ENCODE measurements around the gene CLK3. TPM values are rescaled to one million over a fixed set of nuclear protein-coding genes. Genes with fewer than 3 reads are reported as not detected.
"Not testable (repeated sequence)": the region's sequence is repeated elsewhere in the genome, so short reads cannot be mapped to it uniquely, and the experiment has no call there.

CLK3 gene
- 10 to 100 TPM in 11 of 12 donors, not detected in 1; 36.9 to 72.4 (median 45.4) TPM for polyA plus RNA-seq (ENCODE audit: insufficient read length in 12 of 12)
- long read RNA-seq, donor 1, transcript CLK3-222 (1 exons, 958 nt) = major isoform, 13 of 28 reads
- long read RNA-seq, donor 1, transcript CLK3-202 (13 exons, 2,621 nt) = minor isoform, 7 of 28 reads
- long read RNA-seq, donor 1, partial matches to known transcripts = 6 of 28 reads
- long read RNA-seq, donor 1, other reads (novel, unspliced or antisense) = 0 of 28 reads
- long read RNA-seq, donor 2, transcript CLK3-202 (13 exons, 2,621 nt) = major isoform, 10 of 14 reads
- long read RNA-seq, donor 2, partial matches to known transcripts = 0 of 14 reads
- long read RNA-seq, donor 2, other reads (novel, unspliced or antisense) = 0 of 14 reads
- long read RNA-seq, donor 3, partial matches to known transcripts = 0 of 4 reads
- long read RNA-seq, donor 3, other reads (novel, unspliced or antisense) = 0 of 4 reads
- long read RNA-seq, donor 4, partial matches to known transcripts = 0 of 4 reads
- long read RNA-seq, donor 4, other reads (novel, unspliced or antisense) = 0 of 4 reads
- long read RNA-seq, donor 5, partial matches to known transcripts = 0 of 6 reads
- long read RNA-seq, donor 5, other reads (novel, unspliced or antisense) = 0 of 6 reads
- long read RNA-seq, donor 6, transcript CLK3-222 (1 exons, 958 nt) = major isoform, 5 of 8 reads
- long read RNA-seq, donor 6, partial matches to known transcripts = 0 of 8 reads
- long read RNA-seq, donor 6, other reads (novel, unspliced or antisense) = 0 of 8 reads
- long read RNA-seq, donor 7, transcript CLK3-202 (13 exons, 2,621 nt) = major isoform, 5 of 6 reads
- long read RNA-seq, donor 7, partial matches to known transcripts = 0 of 6 reads
- long read RNA-seq, donor 7, other reads (novel, unspliced or antisense) = 0 of 6 reads
- long read RNA-seq, donor 8, transcript CLK3-202 (13 exons, 2,621 nt) = major isoform, 5 of 11 reads
- long read RNA-seq, donor 8, partial matches to known transcripts = 0 of 11 reads
- long read RNA-seq, donor 8, other reads (novel, unspliced or antisense) = 0 of 11 reads
- long read RNA-seq, donor 9, partial matches to known transcripts = 0 of 4 reads
- long read RNA-seq, donor 9, other reads (novel, unspliced or antisense) = 0 of 4 reads
- long read RNA-seq, donor 10, partial matches to known transcripts = 0 of 8 reads
- long read RNA-seq, donor 10, other reads (novel, unspliced or antisense) = 0 of 8 reads
- long read RNA-seq, donor 11, transcript CLK3-202 (13 exons, 2,621 nt) = major isoform, 6 of 18 reads
- long read RNA-seq, donor 11, partial matches to known transcripts = 0 of 18 reads
- long read RNA-seq, donor 11, other reads (novel, unspliced or antisense) = 8 of 18 reads

DNA sequence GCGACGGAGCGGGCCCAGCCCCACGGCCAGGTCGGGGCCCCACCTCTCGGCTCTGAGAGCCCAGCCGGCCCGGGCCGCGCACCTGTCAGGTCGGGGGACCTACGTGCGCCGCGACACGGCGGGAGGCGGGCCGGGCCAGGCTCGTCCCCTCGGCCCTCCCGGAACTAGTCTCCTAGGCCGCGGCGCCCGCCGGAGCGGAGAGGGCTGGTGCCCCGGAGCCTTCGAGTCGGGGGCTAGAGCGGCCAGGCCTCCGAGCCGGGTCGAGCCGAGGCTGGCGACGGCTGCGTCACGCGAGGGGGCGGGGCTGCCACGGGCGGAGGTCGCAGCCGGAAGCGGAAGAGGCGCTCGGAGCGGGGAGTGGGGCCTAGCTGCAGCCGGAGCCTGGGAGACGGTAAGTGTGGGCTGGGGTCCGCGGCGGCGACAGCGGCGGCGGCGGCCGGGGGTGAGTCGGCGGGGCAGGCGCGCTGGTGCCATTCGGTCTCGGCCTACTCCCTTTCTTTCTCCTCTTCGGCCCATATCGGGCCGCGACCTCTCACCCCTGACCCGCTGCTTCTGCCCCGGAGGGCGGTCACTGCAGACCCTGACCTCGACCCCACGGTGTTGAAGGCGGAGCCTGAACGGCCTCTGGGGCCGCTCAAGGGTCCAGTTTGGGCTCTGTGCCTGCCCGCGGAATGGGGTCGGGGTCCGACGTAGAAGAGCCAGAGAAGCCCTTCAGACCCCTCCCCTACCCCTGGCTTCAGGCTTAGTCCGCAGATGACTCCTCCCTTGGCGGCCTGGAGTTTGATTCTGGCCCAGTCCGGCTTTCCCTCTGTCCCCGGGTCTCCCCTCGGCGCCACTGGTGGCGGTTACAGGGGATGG is at the start of gene CLK3:
Gene CLK3, plus strand, starts transcription at position 329 of the 858 bp plus-strand sequence. CDS start 3,361 bp downstream, outside the sequence.
- peak; percentile 93 for DNase-seq

DNA sequence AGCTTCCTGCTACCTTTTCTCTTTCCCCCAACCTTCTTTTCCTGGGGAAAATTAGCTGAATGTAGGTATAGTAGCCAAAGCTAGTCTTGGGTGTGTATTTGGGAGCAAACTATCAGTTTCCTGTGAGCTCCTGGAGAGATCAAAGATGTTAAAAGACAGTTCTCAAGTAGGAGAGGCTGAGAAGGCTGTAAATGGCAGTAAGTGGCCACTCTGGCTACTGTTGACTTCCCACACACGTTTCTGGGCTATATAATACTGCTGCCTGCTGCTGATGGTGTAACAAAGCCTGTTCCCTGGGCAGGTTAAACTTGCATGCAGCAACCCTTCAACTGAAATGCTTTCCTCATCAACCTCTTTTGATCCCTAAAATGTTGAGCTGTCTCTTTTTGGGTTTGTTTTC is 47.0 kb upstream of the CLK3 start:
- DNase-seq = no peak

DNA sequence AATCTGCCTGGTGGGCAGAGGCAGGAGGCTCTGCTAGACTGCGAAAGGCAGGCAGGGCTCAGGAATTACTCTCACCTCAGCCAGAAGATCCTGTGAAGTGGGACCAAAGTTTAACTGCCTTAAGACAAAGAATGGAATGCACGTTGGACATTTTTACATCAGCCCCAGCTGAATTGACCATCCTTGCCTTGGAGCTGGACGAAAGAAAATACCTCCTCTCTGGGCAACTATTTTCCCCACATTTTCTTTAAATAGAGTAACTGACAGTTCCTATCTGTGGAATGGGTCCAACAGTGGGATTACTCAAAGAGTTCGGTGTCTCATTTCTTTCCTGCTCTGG is 45.9 kb upstream of the CLK3 start:
- no peak for DNase-seq

DNA sequence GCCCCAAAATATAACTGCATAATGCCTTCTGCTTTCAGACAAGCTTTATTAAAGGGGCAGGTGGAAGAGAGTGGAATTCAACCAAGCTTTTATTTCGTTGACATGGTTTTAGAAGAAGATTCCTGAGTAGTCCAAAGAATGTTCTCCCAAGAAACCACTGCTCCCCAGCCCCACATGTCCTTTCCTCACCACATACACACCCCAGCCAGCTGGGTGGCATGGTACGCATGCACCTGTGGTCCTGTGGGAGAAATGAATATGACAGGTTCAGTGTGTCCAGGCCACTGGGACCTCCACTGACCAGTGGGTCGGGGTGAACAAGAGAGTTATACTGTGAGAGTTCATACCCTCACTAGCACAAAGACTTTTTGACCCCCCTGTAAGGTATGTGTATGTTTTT is 44.4 kb upstream of the CLK3 start:
- no peak for DNase-seq

DNA sequence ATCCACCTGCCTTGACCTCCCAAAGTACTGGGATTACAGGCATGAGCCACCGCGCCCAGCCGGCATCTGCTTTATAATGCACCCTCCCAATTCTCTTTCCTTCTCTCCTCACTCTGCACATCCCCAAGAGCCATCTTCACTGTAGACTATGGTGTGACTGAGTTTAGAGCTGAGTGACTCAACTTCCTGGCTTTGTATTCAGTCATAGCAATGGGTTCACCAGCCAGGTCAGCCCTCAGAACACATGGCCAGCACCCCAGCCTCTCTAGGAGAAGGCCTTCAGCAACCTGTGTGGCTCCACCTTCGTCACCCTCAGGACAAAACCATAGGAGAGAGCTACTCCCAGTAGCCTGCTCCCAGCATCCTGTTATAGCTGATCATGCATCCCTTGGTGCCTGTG is 41.6 kb upstream of the CLK3 start:
- DNase-seq = no peak

DNA sequence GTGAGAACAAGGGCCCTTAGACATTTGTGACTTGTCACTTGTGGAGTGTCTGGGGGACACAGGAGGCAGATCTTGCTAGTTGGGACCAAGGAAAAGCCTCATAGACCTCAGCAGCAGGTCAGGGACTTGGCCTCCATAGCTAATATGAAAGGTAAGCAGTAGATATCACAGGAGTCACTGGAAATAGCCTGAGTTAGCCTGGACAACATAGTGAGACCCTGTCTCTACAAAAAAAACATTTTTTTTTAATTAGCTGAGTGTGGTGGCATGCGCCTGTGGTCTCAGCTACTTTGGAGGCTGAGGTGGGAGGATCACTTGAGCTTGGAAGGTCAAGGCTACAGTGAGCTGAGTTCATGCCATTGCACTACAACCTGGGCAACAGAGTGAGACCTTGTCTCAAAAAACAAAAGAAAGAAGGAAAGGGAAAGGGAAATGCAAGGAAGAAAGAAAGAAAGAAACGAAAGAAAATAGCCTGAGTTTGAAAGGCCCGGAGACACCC is 37.1 kb upstream of the CLK3 start:
- no peak for DNase-seq

DNA sequence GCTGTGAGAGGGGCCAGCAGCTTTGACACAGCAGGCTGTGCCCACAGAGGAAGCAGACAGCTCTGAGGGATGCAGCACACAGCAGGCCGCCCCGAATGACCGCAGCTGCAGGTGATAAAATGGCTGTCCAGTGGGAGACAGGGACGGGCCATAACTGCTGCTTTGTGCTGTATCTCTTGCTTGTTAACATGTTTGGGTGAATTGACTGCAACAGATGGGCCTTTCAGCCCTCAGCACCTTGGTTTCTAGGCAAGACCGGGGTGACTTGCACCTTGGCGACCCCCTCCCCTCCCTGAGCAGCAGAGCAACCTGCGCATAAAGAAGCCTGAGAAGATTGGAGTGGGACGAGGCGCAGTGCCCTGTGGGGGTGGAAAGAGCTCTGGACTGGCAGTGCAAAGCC is 36.6 kb upstream of the CLK3 start:
- no peak for DNase-seq

DNA sequence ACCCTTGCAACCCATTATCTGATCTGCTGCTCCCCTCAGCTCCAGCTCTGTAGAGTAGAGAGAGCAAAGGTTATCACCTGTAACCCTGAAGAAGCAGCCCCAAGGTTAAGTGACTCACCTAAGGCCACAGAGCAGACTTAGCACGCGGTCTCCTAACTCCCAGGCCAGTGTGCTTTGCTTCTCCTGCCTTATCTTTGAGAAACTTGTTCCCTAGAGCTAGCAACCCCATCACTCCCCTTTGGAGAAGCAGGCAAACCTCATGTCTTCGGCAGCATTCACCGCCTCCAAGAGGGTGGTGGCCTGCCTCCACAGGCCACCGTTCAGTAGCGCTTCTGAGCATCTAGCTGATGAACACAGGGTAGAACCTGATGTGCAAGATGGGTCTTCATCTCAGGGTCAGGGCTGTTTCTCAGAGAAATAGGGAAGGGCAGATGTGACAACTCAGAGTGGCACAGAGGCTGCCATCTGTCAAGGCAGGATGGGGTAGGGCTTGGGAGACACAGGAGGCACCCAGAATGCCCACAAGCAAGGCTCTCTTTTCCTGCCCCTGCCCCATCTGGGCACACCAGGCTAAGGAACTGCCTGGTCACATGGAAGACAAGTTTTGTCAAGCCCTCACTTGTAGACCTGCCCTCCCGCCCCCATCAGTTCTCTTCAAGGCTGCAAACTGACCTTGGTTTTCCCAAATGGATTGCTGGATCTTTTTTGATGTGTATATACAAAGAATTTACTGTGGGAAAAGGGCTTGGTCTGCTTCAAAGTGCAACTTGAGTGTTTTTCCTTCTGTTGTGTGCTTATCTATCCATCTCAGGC is 34.9 kb upstream of the CLK3 start:
- DNase-seq = no peak

DNA sequence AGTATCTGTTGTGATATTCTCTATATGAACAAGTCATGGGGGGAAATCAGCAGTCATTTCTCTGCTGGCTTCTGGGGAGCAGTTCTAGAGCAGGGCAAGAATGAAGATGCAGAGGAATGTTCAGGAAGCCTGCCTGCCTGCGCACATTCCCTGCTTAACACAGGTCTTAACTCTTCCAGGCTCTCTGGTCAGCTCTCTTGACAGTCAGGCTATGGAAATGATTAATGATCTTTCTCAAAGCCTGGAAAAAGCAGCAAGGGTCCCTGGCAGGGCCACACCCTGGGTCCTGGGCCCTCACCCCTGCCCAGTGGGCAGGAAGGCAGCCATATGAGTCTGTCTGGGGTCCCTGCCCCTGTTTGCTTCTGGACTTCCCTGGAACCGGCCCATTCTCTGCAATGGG is 31.4 kb upstream of the CLK3 start:
- no peak for DNase-seq

DNA sequence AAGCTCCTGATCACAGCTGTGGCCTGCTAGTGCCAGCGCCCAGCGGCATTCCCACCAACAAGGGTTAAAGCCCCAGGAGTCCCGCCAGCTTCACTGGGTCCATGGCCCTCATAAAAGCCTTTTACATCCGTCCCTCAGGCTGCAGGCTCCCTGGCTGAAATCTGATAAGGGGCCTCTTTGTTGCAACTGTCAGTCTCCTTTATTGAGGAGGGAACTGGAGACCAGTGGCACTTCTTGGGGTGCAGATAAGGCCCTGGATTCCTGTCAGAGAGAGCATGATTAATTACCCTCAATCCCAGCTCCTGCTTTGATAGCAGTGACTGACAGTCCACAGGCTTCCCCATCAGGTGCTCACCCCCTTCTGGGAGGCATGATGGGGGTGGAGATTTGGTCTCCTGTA is 30.9 kb upstream of the CLK3 start:
- DNase-seq = no peak

DNA sequence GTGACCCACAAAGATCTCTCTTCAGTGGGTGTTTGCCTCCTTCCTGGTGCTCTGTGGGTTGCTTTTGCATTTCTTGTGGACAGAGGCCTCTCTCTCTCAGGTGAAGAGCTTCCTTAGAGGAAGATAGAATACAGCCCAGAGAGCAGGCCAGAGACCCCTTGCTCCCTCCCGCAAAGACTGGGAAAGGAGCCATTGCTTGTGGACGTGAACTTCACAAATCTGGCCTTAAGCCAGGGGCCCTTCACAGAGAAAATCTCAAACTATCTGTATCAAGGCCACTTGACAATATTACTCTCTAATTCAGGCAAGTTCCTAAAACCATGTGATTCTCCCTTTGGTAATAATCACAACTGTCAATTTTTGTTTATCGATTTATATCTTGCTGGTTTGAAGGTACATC is 30.4 kb upstream of the CLK3 start:
- DNase-seq = no peak

DNA sequence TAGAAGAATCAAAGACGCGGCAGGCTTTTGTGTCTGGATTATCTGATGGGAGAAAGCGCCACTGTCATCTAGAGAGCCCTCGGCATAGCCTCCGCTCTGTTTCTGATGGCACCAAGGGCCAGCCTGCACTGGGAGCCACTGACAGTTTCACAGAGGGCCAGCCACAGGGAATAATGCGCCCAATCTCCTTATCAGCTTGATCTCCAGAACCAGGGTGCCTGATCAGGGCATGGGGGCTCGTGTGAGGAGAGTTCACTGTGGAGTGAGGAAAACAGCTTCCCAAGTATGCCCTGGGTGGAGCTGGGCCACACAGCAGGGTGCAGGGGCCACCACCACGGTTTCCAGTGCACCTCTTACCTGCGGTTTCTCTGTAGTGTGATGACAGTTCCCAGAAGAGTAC is 29.8 kb upstream of the CLK3 start:
- DNase-seq = no peak

DNA sequence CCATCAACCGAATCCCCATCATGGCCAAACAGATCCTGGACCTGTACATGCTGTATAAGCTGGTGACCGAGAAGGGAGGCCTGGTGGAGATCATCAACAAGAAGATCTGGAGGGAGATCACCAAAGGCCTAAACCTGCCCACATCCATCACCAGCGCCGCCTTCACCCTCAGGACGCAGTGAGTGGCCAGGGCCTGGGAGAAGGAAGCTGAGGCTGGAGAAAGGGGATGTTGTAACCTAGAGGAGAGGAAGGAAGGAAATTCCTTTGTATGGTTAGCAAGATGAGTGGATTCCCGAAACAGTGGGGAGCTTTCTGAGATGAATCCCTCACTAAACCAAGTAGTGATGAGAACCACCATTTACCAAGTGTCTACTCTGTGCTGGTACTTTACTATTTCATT is 25.8 kb upstream of the CLK3 start:
- DNase-seq = no peak

DNA sequence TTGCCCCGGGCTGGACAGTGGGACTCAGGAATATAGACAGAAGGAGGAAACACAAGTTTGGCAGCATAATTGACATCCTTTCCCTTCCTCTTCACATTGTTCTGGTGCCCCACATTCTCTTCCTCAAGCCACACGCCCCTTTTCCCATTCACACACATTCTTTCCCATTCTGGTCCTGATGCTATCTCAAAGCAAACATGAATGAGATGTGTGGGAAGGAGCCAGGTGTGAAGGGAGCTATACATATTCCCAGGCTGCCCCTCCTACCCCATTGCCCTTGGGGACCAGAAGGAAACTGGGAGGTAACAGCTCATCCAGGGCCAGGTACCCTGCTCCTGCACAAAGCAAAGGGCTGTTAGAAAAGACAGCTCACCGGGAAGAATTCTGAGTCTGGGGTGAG is 23.4 kb upstream of the CLK3 start:
- no peak for DNase-seq

DNA sequence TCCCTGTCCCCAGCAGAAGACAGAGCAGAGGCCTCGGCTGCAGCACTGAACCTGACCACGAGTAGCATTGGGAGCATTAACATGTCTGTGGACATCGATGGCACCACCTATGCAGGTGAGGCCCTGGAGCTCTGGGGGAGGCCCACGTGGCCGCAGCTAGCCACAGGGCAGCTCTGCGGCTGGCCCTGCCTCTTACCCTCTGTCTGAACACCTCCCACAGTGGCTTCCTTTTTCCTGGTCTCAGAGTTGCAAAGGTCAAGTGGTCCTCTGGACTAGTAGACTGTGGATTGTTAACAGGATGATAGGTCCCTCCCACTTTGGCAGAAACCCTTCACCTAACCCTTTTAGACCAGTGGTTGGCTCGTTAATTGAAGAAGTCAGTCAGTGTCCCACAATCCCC is 22.5 kb upstream of the CLK3 start:
- DNase-seq = no peak

DNA sequence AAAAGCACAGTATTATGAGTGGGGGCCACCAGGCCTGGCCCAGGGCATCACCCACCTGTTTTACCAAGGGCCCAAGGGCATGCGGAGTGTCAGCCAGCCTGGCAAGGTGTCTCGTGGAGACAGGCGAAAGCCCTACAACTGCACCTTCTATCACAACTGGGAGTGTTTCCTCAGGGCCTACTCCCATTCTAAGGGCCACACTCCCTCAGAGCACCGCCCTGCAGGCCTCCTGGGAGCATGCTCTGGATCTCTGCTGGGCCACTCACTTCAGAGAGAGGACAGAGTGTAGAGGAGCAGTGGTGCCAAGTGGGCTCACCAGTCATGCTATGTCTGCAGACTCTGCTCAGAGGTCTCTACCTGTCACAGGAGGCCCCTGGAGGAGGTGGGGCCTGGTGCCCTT is 21.2 kb upstream of the CLK3 start:
- DNase-seq = no peak

DNA sequence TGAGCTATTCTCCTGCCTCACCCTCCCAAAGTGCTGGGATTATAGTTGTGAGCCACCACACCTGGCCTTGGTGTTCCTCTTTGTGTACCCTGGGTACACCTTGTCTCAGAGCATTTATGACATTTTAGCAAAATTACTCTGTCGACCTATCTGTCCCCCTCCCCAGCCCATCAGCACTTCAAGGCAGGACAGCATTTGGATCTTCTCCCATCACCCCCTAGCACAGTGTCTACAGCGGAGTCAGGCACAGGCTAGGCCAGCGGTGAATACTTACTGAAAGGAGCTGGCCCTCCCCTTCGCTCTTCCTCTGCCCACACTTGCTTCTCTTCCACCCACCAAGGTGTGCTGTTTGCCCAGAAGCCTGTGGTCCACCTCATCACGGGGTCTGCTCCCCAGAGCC is 20.4 kb upstream of the CLK3 start:
- no peak for DNase-seq

DNA sequence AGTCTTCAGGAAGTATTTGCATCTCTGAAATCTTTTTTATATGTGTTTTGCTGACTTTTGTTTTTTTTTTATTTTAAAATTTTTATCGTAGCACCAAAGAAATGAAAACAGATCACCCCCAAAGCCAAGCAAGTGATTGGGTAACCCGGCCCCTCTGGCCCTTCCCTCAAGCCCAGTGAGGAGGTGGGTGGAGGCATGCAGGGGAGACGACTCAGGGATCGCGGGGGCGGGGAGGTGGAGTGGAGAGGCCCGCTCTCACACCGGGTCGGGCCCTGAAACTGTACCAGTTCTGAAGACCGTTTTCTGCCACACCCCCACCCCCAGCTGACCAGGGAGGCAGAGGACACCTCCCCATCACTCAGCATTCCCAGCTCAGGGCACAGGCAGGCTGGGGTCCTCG is 18.9 kb upstream of the CLK3 start:
- DNase-seq = not testable (repeated sequence)

DNA sequence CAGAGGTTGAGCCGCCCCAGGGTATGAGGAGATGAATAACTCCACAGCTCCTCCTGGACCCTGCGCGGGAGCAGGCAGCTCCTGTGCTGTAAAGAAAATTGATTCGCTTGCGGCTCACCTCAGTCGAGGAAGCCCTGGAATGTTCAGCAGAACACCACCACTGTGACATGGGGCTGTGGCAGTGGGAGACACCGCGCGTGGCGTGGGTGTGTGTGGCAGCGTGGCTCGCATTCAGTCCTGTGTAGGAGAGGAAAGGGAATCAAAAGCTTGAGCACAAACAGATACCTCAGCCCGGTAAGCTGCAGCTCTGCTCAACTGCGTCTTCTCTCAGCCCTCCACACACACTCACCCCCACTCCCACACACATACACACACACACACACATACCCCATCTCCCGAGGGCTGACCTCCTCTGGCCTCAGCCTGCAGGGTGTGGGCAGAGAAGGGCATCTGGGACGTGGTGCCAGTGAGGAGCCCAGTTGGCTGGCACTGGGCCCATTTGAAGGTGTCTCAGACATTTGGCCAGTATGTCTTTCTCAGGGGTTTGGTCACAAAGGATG is 18.4 kb upstream of the CLK3 start:
- not testable (repeated sequence) for DNase-seq

Data from muscle of arm (tissue), 14 donors.